RWPE2 (cell line): ENCODE results near the gene CCL25.

Experiments
- ATAC-seq: fragments of 200-7000 bp; cut with Tn5 transposase; 3 replicates; pipeline ENCODE4 v1.9.1; 2021; ENCODE audit warnings: low read depth
- DNase-seq: peaks from one replicate; pipeline ENCODE4 v3.0.0-alpha.2; 2020; ENCODE audit warnings: low spot score
- H3K27ac ChIP-seq: fragments of 450-650 bp; 2 replicates; pipeline ENCODE4 v1.5.1; 2017; ENCODE audit warnings: mild to moderate bottlenecking; ENCODE audit not compliant: poor library complexity, severe bottlenecking
- H3K27me3 ChIP-seq: fragments of 250-450 bp; sonication (Bioruptor Pico); 2 replicates; pipeline ENCODE4 v1.5.1; 2021; ENCODE audit warnings: mild to moderate bottlenecking, moderate library complexity; ENCODE audit not compliant: insufficient read depth, poor library complexity, severe bottlenecking
- H3K36me3 ChIP-seq: fragments of 250-450 bp; sonication (Bioruptor Pico); 2 replicates; pipeline ENCODE4 v1.5.1; 2020; ENCODE audit warnings: low read depth, mild to moderate bottlenecking, moderate library complexity
- H3K4me1 ChIP-seq: fragments of 250-450 bp; sonication (Bioruptor Pico); 2 replicates; pipeline ENCODE4 v1.5.1; 2021; ENCODE audit warnings: mild to moderate bottlenecking, moderate library complexity; ENCODE audit not compliant: insufficient read depth, poor library complexity, severe bottlenecking
- H3K4me3 ChIP-seq: fragments of 250-450 bp; sonication (Bioruptor Pico); 2 replicates; pipeline ENCODE4 v1.5.1; 2021; ENCODE audit warnings: mild to moderate bottlenecking, moderate library complexity; ENCODE audit not compliant: severe bottlenecking
- H3K9me3 ChIP-seq: fragments of 250-450 bp; sonication (Bioruptor Pico); 2 replicates; pipeline ENCODE4 v1.5.1; 2021; ENCODE audit warnings: mild to moderate bottlenecking, moderate library complexity; ENCODE audit not compliant: severe bottlenecking
- TF ChIP-seq, protein P1 (sequence below): fragments of 450-650 bp; IDR thresholded peaks from one replicate; pipeline ENCODE4 v1.5.1; 2017; ENCODE audit warnings: mild to moderate bottlenecking, moderate library complexity; ENCODE audit not compliant: poor library complexity, severe bottlenecking

The CCL25 gene

DNA sequence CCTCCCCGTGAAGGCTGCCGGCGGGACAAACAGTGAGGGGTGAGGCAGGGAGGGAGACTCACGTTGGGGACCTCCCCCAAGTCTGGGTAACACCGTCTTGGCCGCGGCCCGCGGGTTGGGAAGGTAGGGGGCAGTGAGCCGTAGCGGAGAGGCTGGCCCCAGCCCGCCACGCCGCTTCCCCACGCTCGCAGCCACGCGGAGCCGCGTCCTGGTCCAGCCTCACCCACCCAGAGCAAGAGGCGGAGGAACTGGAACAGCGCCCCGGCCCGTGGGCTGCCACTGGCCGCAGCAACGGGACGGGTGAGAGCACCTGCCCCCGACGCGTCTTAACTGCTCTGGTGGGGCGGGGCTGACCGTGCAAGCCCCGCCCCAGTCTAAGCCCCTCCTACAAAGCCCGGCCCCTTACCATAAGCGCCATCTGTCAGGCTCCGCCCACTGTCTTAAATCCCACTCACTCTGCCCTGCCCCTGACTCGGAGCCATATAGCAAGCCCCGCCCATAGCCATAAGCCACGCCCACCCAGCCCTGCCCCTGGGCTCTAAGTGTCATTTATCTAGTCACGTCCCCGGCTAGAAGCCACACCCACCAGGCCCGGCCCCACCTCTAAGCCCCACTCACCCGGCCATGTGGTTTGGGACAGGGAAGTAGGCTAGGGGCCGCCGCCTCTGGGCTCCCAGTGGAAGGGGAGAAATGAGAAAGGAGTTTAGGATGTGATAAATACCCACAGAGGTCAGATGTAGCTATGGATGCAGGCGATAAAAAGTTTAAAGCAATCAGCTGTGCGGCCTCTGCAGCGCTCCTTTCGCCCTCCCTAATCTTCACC is 2.1 kb upstream of the CCL25 start:
- Histone ChIP-seq H3K36me3 (no peaks in the 10 kb centered on the region), H3K4me1 (no peaks in the 10 kb centered on the region), H3K27me3 (no peaks in the 10 kb centered on the region), H3K27ac (no peak overlapping the region), H3K4me3 (no peak overlapping the region), H3K9me3 (no peaks in the 10 kb centered on the region)
- peak; percentile 81 for DNase-seq
- TF ChIP-seq, protein P1, sequence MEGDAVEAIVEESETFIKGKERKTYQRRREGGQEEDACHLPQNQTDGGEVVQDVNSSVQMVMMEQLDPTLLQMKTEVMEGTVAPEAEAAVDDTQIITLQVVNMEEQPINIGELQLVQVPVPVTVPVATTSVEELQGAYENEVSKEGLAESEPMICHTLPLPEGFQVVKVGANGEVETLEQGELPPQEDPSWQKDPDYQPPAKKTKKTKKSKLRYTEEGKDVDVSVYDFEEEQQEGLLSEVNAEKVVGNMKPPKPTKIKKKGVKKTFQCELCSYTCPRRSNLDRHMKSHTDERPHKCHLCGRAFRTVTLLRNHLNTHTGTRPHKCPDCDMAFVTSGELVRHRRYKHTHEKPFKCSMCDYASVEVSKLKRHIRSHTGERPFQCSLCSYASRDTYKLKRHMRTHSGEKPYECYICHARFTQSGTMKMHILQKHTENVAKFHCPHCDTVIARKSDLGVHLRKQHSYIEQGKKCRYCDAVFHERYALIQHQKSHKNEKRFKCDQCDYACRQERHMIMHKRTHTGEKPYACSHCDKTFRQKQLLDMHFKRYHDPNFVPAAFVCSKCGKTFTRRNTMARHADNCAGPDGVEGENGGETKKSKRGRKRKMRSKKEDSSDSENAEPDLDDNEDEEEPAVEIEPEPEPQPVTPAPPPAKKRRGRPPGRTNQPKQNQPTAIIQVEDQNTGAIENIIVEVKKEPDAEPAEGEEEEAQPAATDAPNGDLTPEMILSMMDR: no peak
- peak; percentile 88 for ATAC-seq

DNA sequence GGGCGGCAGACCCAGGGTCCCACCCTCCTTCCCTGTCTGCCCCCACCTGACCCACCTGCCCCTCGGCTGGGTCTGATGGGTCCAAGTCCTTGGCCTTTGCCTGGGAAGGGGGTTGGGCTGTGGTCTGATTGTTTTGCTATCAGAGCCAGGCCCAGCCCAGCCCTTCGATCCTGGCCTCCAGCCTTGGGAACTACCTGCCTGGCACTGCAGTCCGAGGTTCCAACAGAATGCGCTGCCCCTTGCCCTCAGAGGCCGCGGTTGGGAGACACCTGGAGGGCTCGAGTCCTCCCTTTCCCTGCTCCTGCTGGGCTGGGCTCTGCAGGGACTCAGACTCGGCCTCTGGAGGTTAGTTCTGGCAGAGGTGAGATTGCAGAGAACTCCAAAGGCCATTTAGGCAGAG is 1.6 kb downstream of the CCL25 start:
- Histone ChIP-seq H3K4me3 (no peak overlapping the region), H3K9me3 (no peaks in the 10 kb centered on the region), H3K27me3 (no peaks in the 10 kb centered on the region), H3K27ac (no peak overlapping the region), H3K4me1 (no peaks in the 10 kb centered on the region), H3K36me3 (no peaks in the 10 kb centered on the region)
- TF ChIP-seq, protein P1: no peak
- DNase-seq (no peak), ATAC-seq (no peak)

- DNase-seq: no peak
- TF ChIP-seq, protein P1: no peak
- Histone ChIP-seq H3K27ac (no peak overlapping the region), H3K27me3 (no peaks in the 10 kb centered on the region), H3K4me3 (no peak overlapping the region), H3K36me3 (no peaks in the 10 kb centered on the region), H3K9me3 (no peaks in the 10 kb centered on the region), H3K4me1 (no peaks in the 10 kb centered on the region)
- no peak for ATAC-seq
Measured at GRCh38 chr19:8056533-8056932, 4.0 kb downstream of the CCL25 start.

GRCh38 chr19:8057545-8058270 is 5.1 kb downstream of the CCL25 start:
- no peaks in the 10 kb centered on the region for H3K9me3 ChIP-seq
- no peaks in the 10 kb centered on the region for H3K27me3 ChIP-seq
- no peaks in the 10 kb centered on the region for H3K4me1 ChIP-seq
- H3K4me3 ChIP-seq: no peak overlapping the region
- TF ChIP-seq, protein P1: no peak
- ATAC-seq (no peak), DNase-seq (no peak)
- H3K36me3 ChIP-seq: no peaks in the 10 kb centered on the region
- no peak overlapping the region for H3K27ac ChIP-seq
